H1 (cell line): Measurements from ENCODE around the gene HABP4. TPM values are rescaled to one million over a fixed set of nuclear protein-coding genes. Genes with fewer than 3 reads are reported as not detected.

Experiments used
- CTCF ChIA-PET: fragments of 300-600 bp; sonication (Branson Sonifier 250); formaldehyde crosslinking; loops from one replicate; lab custom pipeline; 2021; ENCODE audit not compliant: partially characterized antibody; lab: Charles Lee
- POLR2A ChIA-PET: fragments of 300-600 bp; sonication (Branson Sonifier 250); formaldehyde crosslinking; loops from one replicate; lab custom pipeline; 2021; ENCODE audit warnings: inconsistent platforms; ENCODE audit not compliant: partially characterized antibody; lab: Charles Lee
- DNase-seq, 2 experiments: peaks; one replicate each; pipeline versions ENCODE4 v3.0.0 to v3.0.0-alpha.2; 2010 to 2022; ENCODE audit warnings: low spot score in 2 of 2, low read depth in 1 of 2, mixed read lengths in 1 of 2
- FAIRE-seq: peaks from 2 replicates; lab custom pipeline; 2011; peaks lifted over from hg19 to GRCh38; lab: Jason Lieb, UNC
- H2AFZ ChIP-seq: 2 replicates; pipeline ENCODE4 v1.8.1; 2012; ENCODE audit warnings: low read length, inconsistent platforms
- H2AK5ac ChIP-seq: 2 replicates; pipeline ENCODE4 v1.6.1; 2013; ENCODE audit warnings: low read depth, low read length
- H2BK120ac ChIP-seq: replicated peaks from 2 replicates; pipeline ENCODE3; 2013; ENCODE audit warnings: low read depth, low read length, inconsistent platforms
- H2BK12ac ChIP-seq: 2 replicates; pipeline ENCODE4 v1.6.1; 2013; ENCODE audit warnings: low read depth, low read length
- H2BK15ac ChIP-seq: 2 replicates; pipeline ENCODE4 v1.6.1; 2013; ENCODE audit warnings: low read length
- H2BK20ac ChIP-seq: 2 replicates; pipeline ENCODE4 v1.6.1; 2013; ENCODE audit warnings: low read length
- H2BK5ac ChIP-seq: 2 replicates; pipeline ENCODE4 v1.6.1; 2013; ENCODE audit warnings: low read depth, low read length
- H3K14ac ChIP-seq: 2 replicates; pipeline ENCODE4 v1.6.1; 2013; ENCODE audit warnings: inconsistent platforms; ENCODE audit not compliant: insufficient read length
- H3K18ac ChIP-seq: 2 replicates; pipeline ENCODE4 v1.6.1; 2013; ENCODE audit warnings: low read length; ENCODE audit errors: extremely low read depth
- H3K23ac ChIP-seq: 2 replicates; pipeline ENCODE4 v1.6.1; 2013; ENCODE audit warnings: inconsistent platforms; ENCODE audit not compliant: insufficient read length
- H3K23me2 ChIP-seq: 2 replicates; pipeline ENCODE4 v1.6.1; 2013; ENCODE audit warnings: low read depth, low read length
- H3K27ac ChIP-seq: 2 replicates; pipeline ENCODE4 v1.6.1; 2011; ENCODE audit warnings: low read depth, low read length, inconsistent platforms
- H3K27me3 ChIP-seq, 4 experiments: replicated peaks in 1 of 4; 1 replicate in 1 of 4; 2 replicates in 3 of 4; pipeline versions ENCODE4 v1.6.1 to v1.8.1; 2011 to 2013; ENCODE audit warnings: low read length in 3 of 4, mild to moderate bottlenecking in 3 of 4, inconsistent platforms in 2 of 4, mixed read lengths in 2 of 4, moderate library complexity in 1 of 4; ENCODE audit not compliant: control insufficient read depth in 3 of 4, insufficient read depth in 3 of 4; ENCODE audit errors: extremely low read depth in 1 of 4
- H3K36me3 ChIP-seq, 4 experiments: 2 replicates each; pipeline versions ENCODE4 v1.6.1 to v1.8.1; 2011 to 2013; ENCODE audit warnings: mild to moderate bottlenecking in 4 of 4, low read length in 3 of 4, moderate library complexity in 2 of 4, control low read depth in 1 of 4, inconsistent platforms in 1 of 4; ENCODE audit not compliant: insufficient read depth in 4 of 4, control insufficient read depth in 2 of 4
- H3K4ac ChIP-seq: replicated peaks from 2 replicates; pipeline ENCODE3; 2013; ENCODE audit warnings: low read length, low read depth, mixed read lengths, inconsistent platforms; ENCODE audit not compliant: insufficient read length
- H3K4me1 ChIP-seq, 4 experiments: replicated peaks in 1 of 4; 1 replicate in 1 of 4; 2 replicates in 3 of 4; pipeline versions ENCODE4 v1.6.1 to v1.8.1; 2011 to 2013; ENCODE audit warnings: low read length in 3 of 4, inconsistent platforms in 2 of 4, mixed read lengths in 1 of 4; ENCODE audit not compliant: insufficient read depth in 4 of 4, control insufficient read depth in 3 of 4
- H3K4me2 ChIP-seq, 2 experiments: 2 replicates each; pipeline versions ENCODE4 v1.6.1 to v1.8.1; 2011 to 2013; ENCODE audit warnings: low read depth in 2 of 2, low read length in 2 of 2, control low read depth in 1 of 2, inconsistent platforms in 1 of 2, mild to moderate bottlenecking in 1 of 2; ENCODE audit not compliant: insufficient read depth in 1 of 2
- H3K4me3 ChIP-seq, 4 experiments: fragments of 200-600, 300-600 bp in 1 of 4; sonication (generic), shearing (Covaris generic), sonication (Bioruptor Twin) in 1 of 4; 2 replicates each; pipeline versions ENCODE4 v1.5.1 to v1.8.1; 2011 to 2016; ENCODE audit warnings: low read length in 4 of 4, low read depth in 3 of 4, control low read depth in 2 of 4, inconsistent platforms in 2 of 4, mild to moderate bottlenecking in 2 of 4, mixed read lengths in 1 of 4, moderate library complexity in 1 of 4; ENCODE audit not compliant: insufficient read depth in 2 of 4; ENCODE audit errors: extremely low read depth in 1 of 4
- H3K56ac ChIP-seq: replicated peaks from 2 replicates; pipeline ENCODE3; 2013; ENCODE audit warnings: low read depth, mild to moderate bottlenecking, mixed read lengths, low read length, inconsistent platforms; ENCODE audit not compliant: insufficient read length
- H3K79me1 ChIP-seq: 2 replicates; pipeline ENCODE4 v1.6.1; 2013; ENCODE audit warnings: low read depth, low read length, control low read depth
- H3K79me2 ChIP-seq, 2 experiments: 2 replicates each; pipeline versions ENCODE4 v1.6.1 to v1.8.1; 2012 to 2013; ENCODE audit warnings: low read length in 2 of 2, mild to moderate bottlenecking in 2 of 2, inconsistent platforms in 1 of 2; ENCODE audit not compliant: insufficient read depth in 2 of 2, control insufficient read depth in 1 of 2
- H3K9ac ChIP-seq, 4 experiments: replicated peaks in 1 of 4; 1 replicate in 1 of 4; 2 replicates in 3 of 4; pipeline versions ENCODE4 v1.6.1 to v1.8.1; 2011 to 2013; ENCODE audit warnings: low read depth in 3 of 4, low read length in 3 of 4, control low read depth in 2 of 4, mild to moderate bottlenecking in 2 of 4, moderate library complexity in 2 of 4, inconsistent platforms in 1 of 4; ENCODE audit errors: extremely low read depth in 1 of 4
- H3K9me3 ChIP-seq, 2 experiments: 2 replicates each; pipeline versions ENCODE4 v1.6.1 to v1.8.1; 2012 to 2013; ENCODE audit warnings: mild to moderate bottlenecking in 2 of 2, moderate library complexity in 2 of 2, control low read depth in 1 of 2, inconsistent platforms in 1 of 2, low read depth in 1 of 2, low read length in 1 of 2, mixed read lengths in 1 of 2; ENCODE audit not compliant: insufficient read depth in 2 of 2
- H4K20me1 ChIP-seq, 2 experiments: replicated peaks in 1 of 2; 2 replicates each; pipeline versions ENCODE3 to v1.8.1; 2011 to 2013; ENCODE audit warnings: inconsistent platforms in 2 of 2, low read length in 2 of 2, mild to moderate bottlenecking in 1 of 2; ENCODE audit not compliant: insufficient read depth in 2 of 2, control insufficient read depth in 1 of 2
- H4K5ac ChIP-seq: 2 replicates; pipeline ENCODE4 v1.6.1; 2013; ENCODE audit warnings: low read length, low read depth, mixed read lengths, inconsistent platforms; ENCODE audit not compliant: insufficient read length
- H4K8ac ChIP-seq: 2 replicates; pipeline ENCODE4 v1.8.0; 2013; ENCODE audit warnings: mild to moderate bottlenecking, moderate library complexity, low read length, inconsistent platforms; ENCODE audit not compliant: insufficient read depth; ENCODE audit errors: extremely low read depth
- H4K91ac ChIP-seq: replicated peaks from 2 replicates; pipeline ENCODE3; 2013; ENCODE audit warnings: low read length, mixed read lengths, inconsistent platforms; ENCODE audit not compliant: insufficient read length
- BCL11A ChIP-seq, 2 experiments: IDR thresholded peaks; one replicate each; pipeline ENCODE4 v1.6.1; 2011; ENCODE audit warnings: low read depth in 2 of 2, low read length in 2 of 2, mild to moderate bottlenecking in 2 of 2
- BRCA1 ChIP-seq: IDR thresholded peaks from 2 replicates; pipeline ENCODE4 v1.6.1; 2012; ENCODE audit warnings: low read depth, low read length, improper control_type of control experiment
- CBX8 ChIP-seq: fragments of 300-800, 300-1000 bp; sonication (generic); IDR thresholded peaks from 2 replicates; pipeline ENCODE4 v1.7.1; 2016; ENCODE audit warnings: low read depth, low read length, borderline replicate concordance
- E2F6 ChIP-seq: IDR thresholded peaks from 2 replicates; pipeline ENCODE4 v1.6.1; 2012; ENCODE audit warnings: inconsistent platforms
- EP300 ChIP-seq, 2 experiments: IDR thresholded peaks; 1 replicate in 1 of 2; 2 replicates in 1 of 2; pipeline ENCODE4 v1.6.1; 2011 to 2012; ENCODE audit warnings: low read depth in 2 of 2, low read length in 2 of 2, mild to moderate bottlenecking in 2 of 2, borderline replicate concordance in 1 of 2, inconsistent platforms in 1 of 2, moderate library complexity in 1 of 2
- GTF2F1 ChIP-seq: IDR thresholded peaks from 2 replicates; pipeline ENCODE4 v1.6.1; 2012; ENCODE audit warnings: low read depth, low read length, improper control_type of control experiment, borderline replicate concordance
- HDAC6 ChIP-seq: IDR thresholded peaks from one replicate; pipeline ENCODE4 v1.7.1; 2012; ENCODE audit warnings: low read depth, mild to moderate bottlenecking, inconsistent platforms, low read length, moderate library complexity
- MAX ChIP-seq: IDR thresholded peaks from 2 replicates; pipeline ENCODE4 v1.6.1; 2012; ENCODE audit warnings: inconsistent platforms
- NRF1 ChIP-seq: IDR thresholded peaks from 2 replicates; pipeline ENCODE4 v1.6.1; 2011; ENCODE audit warnings: mild to moderate bottlenecking, low read depth, low read length, improper control_type of control experiment
- RXRA ChIP-seq: IDR thresholded peaks from 2 replicates; pipeline ENCODE4 v1.6.1; 2011; ENCODE audit warnings: low read depth, mild to moderate bottlenecking, low read length, moderate library complexity; ENCODE audit not compliant: insufficient read depth
- SP2 ChIP-seq: IDR thresholded peaks from 2 replicates; pipeline ENCODE4 v1.6.1; 2012; ENCODE audit warnings: mild to moderate bottlenecking, low read length, inconsistent platforms
- SRF ChIP-seq: IDR thresholded peaks from 2 replicates; pipeline ENCODE4 v1.6.1; 2011; ENCODE audit warnings: mild to moderate bottlenecking, low read depth, low read length, moderate library complexity
- TBP ChIP-seq: IDR thresholded peaks from 2 replicates; pipeline ENCODE4 v1.6.1; 2011; ENCODE audit warnings: low read depth, low read length, improper control_type of control experiment
- ZNF274 ChIP-seq: IDR thresholded peaks from 2 replicates; pipeline ENCODE4 v1.7.0; 2012; ENCODE audit warnings: low read length, borderline replicate concordance; ENCODE audit errors: extremely low read depth
- WGBS, 2 experiments: shearing (Covaris generic) in 1 of 2; methylation state at CpG; one replicate each; pipeline versions ENCODE4 v1.1.6 to v1.1.7; 2013 to 2015; ENCODE audit warnings: low lambda C conversion rate in 2 of 2, mixed read lengths in 2 of 2, inconsistent platforms in 1 of 2, low coverage in 1 of 2, missing lambda C conversion rate in 1 of 2; ENCODE audit not compliant: insufficient replicate concordance in 2 of 2, insufficient coverage in 1 of 2, insufficient read length in 1 of 2; ENCODE audit errors: extremely low coverage in 1 of 2, missing lambda C conversion rate in 1 of 2; 5-methylcytosine and 5-hydroxymethylcytosine counted together
- polyA plus RNA-seq, 7 experiments: library from polyadenylated mRNA; depleted of rRNA in 3 of 7; stranded (reverse) in 5 of 7; unstranded in 2 of 7; fragments of >200 nt in 5 of 7; fragments of 200-250 nt in 2 of 7; gene quantifications; 1 replicate in 5 of 7; 2 replicates in 1 of 7; 4 replicates in 1 of 7; pipeline versions ENCODE4 v1.2.1 to v1.2.3, GENCODE V29; 2011 to 2013; ENCODE audit warnings: missing spikeins in 2 of 7, mixed read lengths in 2 of 7
- total RNA-seq: library from RNA; stranded (reverse); fragmentation: NEBNext Ultra II Directional; extraction: Animal tissue kit (Norgen Biotek cat#: 25700); gene quantifications from 2 replicates; pipeline ENCODE4 v1.2.1, GENCODE V29; 2021

HABP4 gene
- total and polyA plus RNA-seq, 2 of the 8 experiments (the other 6 are each of a cell fraction or from before 2014, with no cell fraction given), result 3.3 to 11.2 TPM

DNA sequence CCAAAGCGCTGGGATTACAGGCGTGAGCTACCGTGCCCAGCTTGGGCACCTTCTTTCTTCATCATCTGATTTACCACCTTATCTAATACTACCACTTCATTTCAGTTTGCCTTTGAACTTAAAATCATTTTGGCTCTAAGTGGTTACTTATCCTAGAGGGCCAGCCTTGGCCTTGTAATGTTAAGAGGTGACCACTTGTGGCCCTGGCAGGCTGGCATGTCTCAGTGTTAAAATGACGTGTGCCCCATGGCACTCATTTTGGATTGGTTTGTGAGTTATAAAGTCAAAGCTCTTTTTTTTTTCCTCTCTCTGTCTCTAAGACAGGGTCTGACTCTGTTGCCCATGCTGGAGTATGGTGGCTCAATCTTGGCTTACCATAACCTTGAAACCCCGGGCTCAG is 17.8 kb downstream of the HABP4 start:
- H3K79me2 ChIP-seq, result no peaks in the 10 kb centered on the region
- peaks cover 0 to 31% (median 8%) of the 10 kb centered on the region in 4 experiments; a peak in 5 of 8 replicates for H3K36me3 ChIP-seq
- no peaks in the 10 kb centered on the region for H3K27me3 ChIP-seq
- H4K91ac ChIP-seq, result no peak overlapping the region
- no peaks in the 10 kb centered on the region for H3K23me2 ChIP-seq
- no peak overlapping the region for H3K4me3 ChIP-seq
- H4K8ac ChIP-seq, result no peak overlapping the region
- POLR2A ChIA-PET, result no interaction called here
- H2BK12ac ChIP-seq, result no peak overlapping the region
- FAIRE-seq (no peak), DNase-seq (no peak)
- no peak overlapping the region for H2BK20ac ChIP-seq
- no peak overlapping the region for H3K4ac ChIP-seq
- H2BK120ac ChIP-seq, result no peak overlapping the region
- H3K56ac ChIP-seq, result no peak overlapping the region
- no peak overlapping the region for H2AK5ac ChIP-seq
- H3K4me1 ChIP-seq, result peaks cover 0 to 6% (median 2%) of the 10 kb centered on the region in 4 experiments; a peak in 3 of 7 replicates
- H3K9me3 ChIP-seq, result no peaks in the 10 kb centered on the region
- no peak overlapping the region for H2BK15ac ChIP-seq
- H3K4me2 ChIP-seq, result no peak overlapping the region
- H3K79me1 ChIP-seq, result no peaks in the 10 kb centered on the region
- H4K20me1 ChIP-seq, result no peaks in the 10 kb centered on the region
- H4K5ac ChIP-seq, result no peak overlapping the region
- H3K27ac ChIP-seq, result no peak overlapping the region
- H3K23ac ChIP-seq, result no peak overlapping the region
- H2AFZ ChIP-seq, result no peak overlapping the region
- H3K18ac ChIP-seq, result no peak overlapping the region
- WGBS, 2 experiments, result 96% methylated on average over 5 of the region's 5 CpGs; no CpG with 5 or more reads in 1 of the 2 experiments
- CTCF ChIA-PET, result interaction anchor here (0.8 kb wide), 1 partner anchor 25 kb away, joined by 3 read pairs; no protein-coding TSS in a partner anchor
- H3K14ac ChIP-seq, result no peak overlapping the region
- H2BK5ac ChIP-seq, result no peak overlapping the region
- H3K9ac ChIP-seq, result no peak overlapping the region
- no peak for TF ChIP-seq EP300 (IDR thresholded peaks at IDR 0.05; ENCODE audit: borderline replicate concordance in 1 of 2, low read depth in 2 of 2, low read length in 2 of 2)
- TF ChIP-seq CBX8, result no peak
- no peak for TF ChIP-seq TBP
- no peak for TF ChIP-seq SP2
- TF ChIP-seq GTF2F1, result no peak
- TF ChIP-seq BCL11A (IDR thresholded peaks at IDR 0.05; ENCODE audit: low read depth in 2 of 2, low read length in 2 of 2), result no peak
- TF ChIP-seq MAX, result no peak
- no peak for TF ChIP-seq E2F6
- no peak for TF ChIP-seq NRF1
- TF ChIP-seq SRF, result no peak
- no peak for TF ChIP-seq HDAC6
- TF ChIP-seq RXRA, result no peak
- no peak for TF ChIP-seq BRCA1
- TF ChIP-seq ZNF274, result no peak
